ENCODE results near the gene MYOZ3. TPM values are rescaled to one million over a fixed set of nuclear protein-coding genes. Genes with fewer than 3 reads are reported as not detected.

Gene MYOZ3
- total RNA-seq, 2 donors from 2014 or later: 2.0 to 3.5 TPM

DNA sequence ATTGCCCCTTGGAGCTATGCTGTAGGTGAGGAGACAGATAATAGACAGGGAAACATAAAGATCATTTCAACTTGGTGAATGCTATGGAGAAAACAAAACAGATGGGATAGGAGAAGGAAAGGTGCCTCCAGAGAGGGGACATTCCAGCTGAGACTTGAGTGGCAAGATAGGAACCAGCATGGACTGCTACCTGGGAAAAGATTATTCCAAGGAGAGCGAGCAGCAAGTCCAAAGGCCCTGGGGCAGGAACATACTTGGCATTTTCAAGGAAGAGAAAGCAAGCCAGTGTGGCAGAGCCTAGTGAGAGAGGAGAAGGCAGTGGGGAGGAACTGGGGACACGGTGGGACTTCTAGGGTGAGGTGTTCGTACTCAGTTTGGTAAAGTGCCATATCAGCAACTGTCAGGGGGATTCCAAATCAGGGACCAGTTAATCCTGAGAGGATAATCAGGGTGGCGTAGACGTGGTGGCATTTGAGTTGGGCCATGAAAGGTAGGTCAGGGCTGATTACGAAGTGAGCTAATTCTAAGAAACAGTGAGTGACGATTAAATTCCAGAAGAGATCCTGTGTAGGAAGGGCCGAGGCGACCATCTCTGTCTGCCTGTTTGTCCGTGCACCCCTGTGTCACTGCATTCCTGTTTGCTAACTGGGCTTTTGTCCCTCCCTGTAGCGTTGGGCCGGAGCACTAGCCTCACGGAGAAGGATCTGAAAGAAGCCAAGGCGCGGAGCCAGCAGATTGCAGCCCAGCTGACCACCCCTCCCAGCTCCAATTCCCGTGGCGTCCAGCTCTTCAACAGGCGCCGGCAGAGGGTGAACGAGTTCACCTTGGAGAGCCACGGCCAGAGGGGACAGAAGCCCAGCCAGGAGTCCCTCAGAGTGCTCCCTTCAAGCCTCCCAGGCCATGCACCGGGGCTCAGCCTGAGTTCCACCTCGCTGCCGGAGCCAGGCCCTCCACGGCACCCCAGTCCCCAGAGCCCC is 13.5 kb upstream of the MYOZ3 start:
- peak overlapping the region; percentile 96 for H3K27ac ChIP-seq
- no peaks in the 10 kb centered on the region for H3K27me3 ChIP-seq
- peak; percentile 89 for DNase-seq (ENCODE audit: low spot score)
- TF ChIP-seq, protein P1, sequence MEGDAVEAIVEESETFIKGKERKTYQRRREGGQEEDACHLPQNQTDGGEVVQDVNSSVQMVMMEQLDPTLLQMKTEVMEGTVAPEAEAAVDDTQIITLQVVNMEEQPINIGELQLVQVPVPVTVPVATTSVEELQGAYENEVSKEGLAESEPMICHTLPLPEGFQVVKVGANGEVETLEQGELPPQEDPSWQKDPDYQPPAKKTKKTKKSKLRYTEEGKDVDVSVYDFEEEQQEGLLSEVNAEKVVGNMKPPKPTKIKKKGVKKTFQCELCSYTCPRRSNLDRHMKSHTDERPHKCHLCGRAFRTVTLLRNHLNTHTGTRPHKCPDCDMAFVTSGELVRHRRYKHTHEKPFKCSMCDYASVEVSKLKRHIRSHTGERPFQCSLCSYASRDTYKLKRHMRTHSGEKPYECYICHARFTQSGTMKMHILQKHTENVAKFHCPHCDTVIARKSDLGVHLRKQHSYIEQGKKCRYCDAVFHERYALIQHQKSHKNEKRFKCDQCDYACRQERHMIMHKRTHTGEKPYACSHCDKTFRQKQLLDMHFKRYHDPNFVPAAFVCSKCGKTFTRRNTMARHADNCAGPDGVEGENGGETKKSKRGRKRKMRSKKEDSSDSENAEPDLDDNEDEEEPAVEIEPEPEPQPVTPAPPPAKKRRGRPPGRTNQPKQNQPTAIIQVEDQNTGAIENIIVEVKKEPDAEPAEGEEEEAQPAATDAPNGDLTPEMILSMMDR (IDR thresholded peaks at IDR 0.05): no peak
- peaks cover 46% of the 10 kb centered on the region for H3K36me3 ChIP-seq
- H3K4me3 ChIP-seq: no peak overlapping the region
- H3K9me3 ChIP-seq: no peaks in the 10 kb centered on the region
- H3K4me1 ChIP-seq: peaks cover 0 to 99% of the 10 kb centered on the region in 2 donors

DNA sequence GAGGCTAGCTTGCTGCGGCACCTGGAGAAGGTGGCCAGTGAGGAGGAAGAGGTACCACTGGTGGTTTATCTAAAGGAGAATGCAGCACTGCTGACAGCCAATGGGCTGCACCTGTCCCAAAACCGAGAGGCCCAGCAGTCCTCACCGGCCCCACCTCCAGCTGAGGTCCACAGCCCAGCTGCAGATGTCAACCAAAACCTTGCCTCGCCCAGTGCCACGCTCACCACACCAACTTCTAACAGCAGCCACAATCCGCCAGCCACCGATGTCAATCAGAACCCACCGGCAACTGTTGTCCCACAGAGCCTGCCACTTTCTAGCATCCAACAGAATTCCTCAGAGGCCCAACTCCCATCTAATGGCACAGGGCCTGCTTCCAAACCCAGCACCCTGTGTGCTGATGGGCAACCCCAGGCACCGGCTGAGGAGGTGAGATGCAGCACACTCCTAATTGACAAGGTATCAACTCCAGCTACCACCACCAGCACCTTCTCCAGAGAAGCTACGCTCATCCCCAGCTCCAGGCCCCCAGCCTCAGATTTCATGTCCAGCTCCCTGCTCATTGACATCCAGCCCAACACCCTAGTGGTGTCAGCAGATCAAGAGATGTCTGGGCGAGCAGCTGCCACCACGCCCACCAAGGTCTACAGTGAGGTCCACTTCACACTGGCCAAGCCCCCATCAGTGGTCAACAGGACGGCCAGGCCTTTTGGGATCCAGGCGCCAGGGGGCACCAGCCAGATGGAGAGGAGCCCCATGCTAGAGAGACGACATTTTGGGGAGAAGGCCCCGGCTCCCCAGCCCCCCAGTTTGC is 12.6 kb upstream of the MYOZ3 start:
- H3K36me3 ChIP-seq: peaks cover 55% of the 10 kb centered on the region
- H3K27ac ChIP-seq: peak overlapping the region; percentile 96
- DNase-seq (ENCODE audit: low spot score): no peak
- TF ChIP-seq, protein P1 (IDR thresholded peaks at IDR 0.05): no peak
- H3K27me3 ChIP-seq: no peaks in the 10 kb centered on the region
- no peak overlapping the region for H3K4me3 ChIP-seq
- H3K9me3 ChIP-seq: no peaks in the 10 kb centered on the region
- peaks cover 0 to 99% of the 10 kb centered on the region in 2 donors for H3K4me1 ChIP-seq

DNA sequence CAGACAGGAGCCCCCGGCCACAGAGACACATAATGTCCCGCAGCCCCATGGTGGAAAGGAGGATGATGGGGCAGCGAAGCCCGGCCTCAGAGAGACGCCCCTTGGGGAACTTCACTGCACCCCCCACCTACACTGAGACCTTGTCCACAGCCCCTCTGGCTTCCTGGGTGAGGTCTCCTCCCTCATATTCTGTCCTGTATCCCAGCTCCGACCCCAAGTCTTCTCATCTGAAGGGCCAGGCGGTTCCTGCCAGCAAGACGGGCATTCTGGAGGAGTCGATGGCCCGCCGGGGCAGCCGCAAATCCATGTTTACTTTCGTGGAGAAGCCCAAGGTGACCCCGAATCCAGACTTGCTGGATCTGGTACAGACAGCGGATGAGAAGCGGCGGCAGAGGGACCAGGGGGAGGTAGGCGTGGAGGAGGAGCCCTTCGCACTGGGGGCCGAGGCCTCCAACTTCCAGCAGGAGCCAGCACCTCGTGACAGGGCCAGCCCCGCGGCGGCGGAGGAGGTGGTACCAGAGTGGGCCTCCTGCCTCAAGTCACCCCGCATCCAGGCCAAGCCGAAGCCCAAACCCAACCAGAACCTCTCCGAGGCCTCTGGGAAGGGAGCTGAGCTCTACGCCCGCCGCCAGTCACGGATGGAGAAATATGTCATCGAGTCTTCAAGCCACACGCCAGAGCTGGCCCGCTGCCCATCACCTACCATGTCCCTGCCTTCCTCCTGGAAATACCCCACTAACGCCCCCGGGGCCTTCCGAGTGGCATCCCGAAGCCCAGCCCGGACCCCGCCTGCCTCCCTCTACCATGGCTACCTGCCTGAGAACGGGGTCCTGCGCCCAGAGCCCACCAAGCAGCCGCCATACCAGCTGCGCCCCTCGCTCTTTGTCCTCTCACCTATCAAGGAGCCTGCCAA is 11.7 kb upstream of the MYOZ3 start:
- Histone ChIP-seq H3K36me3 (peaks cover 59% of the 10 kb centered on the region), H3K27ac (peak overlapping the region; percentile 96)

DNA sequence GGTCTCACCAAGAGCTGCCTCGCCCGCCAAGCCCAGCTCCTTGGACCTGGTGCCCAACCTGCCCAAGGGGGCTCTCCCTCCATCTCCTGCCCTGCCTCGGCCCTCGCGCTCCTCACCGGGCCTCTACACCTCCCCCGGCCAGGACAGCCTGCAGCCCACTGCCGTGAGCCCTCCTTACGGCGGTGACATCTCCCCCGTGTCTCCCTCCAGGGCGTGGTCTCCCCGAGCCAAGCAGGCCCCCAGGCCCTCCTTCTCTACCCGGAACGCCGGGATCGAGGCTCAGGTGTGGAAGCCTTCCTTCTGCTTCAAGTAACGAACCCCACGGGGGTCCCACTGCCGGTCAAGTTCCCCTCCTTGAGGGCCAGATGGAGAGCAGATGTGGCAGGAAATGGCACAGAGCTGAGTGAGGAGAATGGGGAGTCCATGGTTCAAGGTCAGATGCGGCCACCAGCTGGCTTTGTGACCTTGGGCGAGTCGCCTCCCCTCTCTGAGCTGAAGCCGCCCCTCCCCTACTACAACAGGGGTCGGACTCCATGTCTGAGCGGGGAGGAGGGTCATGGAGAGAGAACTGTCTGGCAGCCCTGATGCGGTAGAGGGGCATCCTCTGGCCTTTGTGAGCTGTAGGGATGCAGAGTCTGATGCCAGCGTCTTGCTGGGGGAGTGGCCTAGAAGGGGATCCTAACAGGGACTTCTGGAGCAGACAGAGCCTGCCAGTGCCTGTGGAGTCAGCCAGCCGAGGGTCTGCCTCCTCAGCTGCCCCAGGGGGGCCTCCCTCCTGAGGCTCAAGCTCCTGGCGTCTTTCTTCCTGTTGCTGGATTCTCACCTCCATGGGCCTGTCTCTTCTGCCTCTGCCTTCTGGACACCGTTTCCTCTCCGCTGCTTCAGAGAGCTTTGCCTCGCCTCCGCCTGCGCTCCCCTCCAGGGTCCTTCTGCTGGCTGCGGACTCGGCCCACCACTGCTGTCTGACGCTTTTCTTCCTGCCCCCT is 10.7 kb upstream of the MYOZ3 start:
- Histone ChIP-seq H3K4me1 (peaks cover 0 to 87% of the 10 kb centered on the region in 2 donors), H3K4me3 (no peak overlapping the region), H3K27me3 (no peaks in the 10 kb centered on the region), H3K9me3 (no peaks in the 10 kb centered on the region), H3K27ac (peak overlapping the region; percentile 96), H3K36me3 (peaks cover 59% of the 10 kb centered on the region)
- TF ChIP-seq, protein P1 (IDR thresholded peaks at IDR 0.05): no peak
- no peak for DNase-seq (ENCODE audit: low spot score)

More for the DNA sequence above, 11.7 kb upstream of the MYOZ3 start:
- H3K4me1 ChIP-seq: peaks cover 0 to 97% of the 10 kb centered on the region in 2 donors
- TF ChIP-seq, protein P1 (IDR thresholded peaks at IDR 0.05): no peak
- peak; percentile 82 for DNase-seq (ENCODE audit: low spot score)
- H3K9me3 ChIP-seq: no peaks in the 10 kb centered on the region
- no peaks in the 10 kb centered on the region for H3K27me3 ChIP-seq
- H3K4me3 ChIP-seq: no peak overlapping the region

All from right atrium auricular region (tissue), 2 donors.